ENCODE data around the gene CSNK1A1. TPM values are rescaled to one million over a fixed set of nuclear protein-coding genes. Genes with fewer than 3 reads are reported as not detected.

Gene CSNK1A1
- total RNA-seq, 4 donors from 2014 or later = 283 to 347 (median 336) TPM

DNA sequence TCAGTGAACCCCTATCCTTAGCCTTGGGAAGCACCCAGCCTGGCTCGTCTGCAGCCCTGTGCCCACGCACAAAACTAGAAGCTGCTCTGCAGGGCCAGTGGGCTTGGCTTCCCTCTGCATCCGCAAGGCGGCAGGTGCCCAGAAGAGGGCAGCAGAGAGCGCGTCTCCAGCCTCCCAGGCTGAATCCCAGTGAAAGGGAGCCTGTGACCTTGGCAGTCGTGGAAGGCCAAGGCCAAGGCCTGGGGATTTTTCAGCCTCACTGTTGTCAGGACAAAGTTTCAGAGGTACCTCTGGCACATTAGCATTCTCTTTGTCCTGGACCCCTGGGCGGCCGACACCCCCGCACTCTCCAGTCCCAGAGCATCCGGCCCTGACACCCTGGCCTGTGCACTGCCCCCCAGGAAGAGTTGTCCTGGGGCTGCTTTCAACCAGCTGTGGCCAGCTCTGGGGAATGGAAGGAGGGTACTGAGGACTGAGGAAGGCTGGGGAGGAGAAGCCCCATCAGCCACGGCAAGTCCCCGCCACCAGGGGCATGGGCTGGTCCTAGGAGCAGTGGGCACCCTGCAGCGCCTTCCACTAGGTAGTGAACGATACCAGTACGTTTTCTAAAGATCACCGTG lies 108.6 kb downstream of the CSNK1A1 start:
- H3K27ac ChIP-seq (replicated peaks in 1 of 4) = peak overlapping the region; percentile 86 to 89 (median 88)
- H3K27me3 ChIP-seq = no peaks in the 10 kb centered on the region
- H3K4me3 ChIP-seq = no peak overlapping the region
- intact Hi-C loops (cut with DNase I) = loop anchor here (2.0 to 5.0 kb wide), 2 partner anchors 75 to 122 kb away; no protein-coding TSS in a partner anchor
- peaks cover 26 to 68% (median 52%) of the 10 kb centered on the region in 4 donors for H3K4me1 ChIP-seq
- DNase-seq (ENCODE audit: extremely low spot score) = no peak
- no peak for TF ChIP-seq EP300 (IDR thresholded peaks at IDR 0.05)
- TF ChIP-seq POLR2AphosphoS5 (IDR thresholded peaks at IDR 0.05) = peak; percentile 75 to 85
- TF ChIP-seq, protein P1, sequence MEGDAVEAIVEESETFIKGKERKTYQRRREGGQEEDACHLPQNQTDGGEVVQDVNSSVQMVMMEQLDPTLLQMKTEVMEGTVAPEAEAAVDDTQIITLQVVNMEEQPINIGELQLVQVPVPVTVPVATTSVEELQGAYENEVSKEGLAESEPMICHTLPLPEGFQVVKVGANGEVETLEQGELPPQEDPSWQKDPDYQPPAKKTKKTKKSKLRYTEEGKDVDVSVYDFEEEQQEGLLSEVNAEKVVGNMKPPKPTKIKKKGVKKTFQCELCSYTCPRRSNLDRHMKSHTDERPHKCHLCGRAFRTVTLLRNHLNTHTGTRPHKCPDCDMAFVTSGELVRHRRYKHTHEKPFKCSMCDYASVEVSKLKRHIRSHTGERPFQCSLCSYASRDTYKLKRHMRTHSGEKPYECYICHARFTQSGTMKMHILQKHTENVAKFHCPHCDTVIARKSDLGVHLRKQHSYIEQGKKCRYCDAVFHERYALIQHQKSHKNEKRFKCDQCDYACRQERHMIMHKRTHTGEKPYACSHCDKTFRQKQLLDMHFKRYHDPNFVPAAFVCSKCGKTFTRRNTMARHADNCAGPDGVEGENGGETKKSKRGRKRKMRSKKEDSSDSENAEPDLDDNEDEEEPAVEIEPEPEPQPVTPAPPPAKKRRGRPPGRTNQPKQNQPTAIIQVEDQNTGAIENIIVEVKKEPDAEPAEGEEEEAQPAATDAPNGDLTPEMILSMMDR (IDR thresholded peaks at IDR 0.05) = peak; percentile 89 to 97 (median 92)
- TF ChIP-seq POLR2A (IDR thresholded peaks at IDR 0.05; ENCODE audit: low read depth) = no peak
- 44% methylated on average over 16 of the region's 17 CpGs for WGBS
- no peaks in the 10 kb centered on the region for H3K9me3 ChIP-seq
- H3K36me3 ChIP-seq = no peaks in the 10 kb centered on the region

Other genes with a start within 250 kb of the CSNK1A1 start
- 10 to 100 TPM in 1 of 4 donors, 1 to 10 TPM in 3; 7.8 to 14.9 (median 8.7) TPM for gene GRPEL2, start 205.9 kb downstream of the CSNK1A1 start, total RNA-seq
- 1 to 10 TPM; 4.0 to 5.8 (median 4.7) TPM for gene PCYOX1L, start 193.4 kb downstream of the CSNK1A1 start, total RNA-seq
- gene IL17B, start 172.1 kb downstream of the CSNK1A1 start, total RNA-seq = 10 to 100 TPM in 2 of 4 donors, 1 to 10 TPM in 2; 2.5 to 20.3 (median 8.0) TPM
- 10 to 100 TPM; 11.9 to 22.0 (median 19.5) TPM for gene ARHGEF37, start 30.1 kb upstream of the CSNK1A1 start, total RNA-seq
- gene PPARGC1B, start 178.9 kb upstream of the CSNK1A1 start, total RNA-seq = 10 to 100 TPM in 2 of 4 donors, 1 to 10 TPM in 2; 5.1 to 14.0 (median 9.7) TPM

Measured in esophagus muscularis mucosa (tissue), 4 donors.